GM21825 (cell line): ENCODE data around the gene HIVEP3.

Experiments used
- ATAC-seq: cut with Tn5 transposase; IDR thresholded peaks from one replicate; pipeline ENCODE4 v1.9.1; 2021; ENCODE audit warnings: mild to moderate bottlenecking, moderate library complexity; ENCODE audit not compliant: unreplicated experiment

HIVEP3 gene

DNA sequence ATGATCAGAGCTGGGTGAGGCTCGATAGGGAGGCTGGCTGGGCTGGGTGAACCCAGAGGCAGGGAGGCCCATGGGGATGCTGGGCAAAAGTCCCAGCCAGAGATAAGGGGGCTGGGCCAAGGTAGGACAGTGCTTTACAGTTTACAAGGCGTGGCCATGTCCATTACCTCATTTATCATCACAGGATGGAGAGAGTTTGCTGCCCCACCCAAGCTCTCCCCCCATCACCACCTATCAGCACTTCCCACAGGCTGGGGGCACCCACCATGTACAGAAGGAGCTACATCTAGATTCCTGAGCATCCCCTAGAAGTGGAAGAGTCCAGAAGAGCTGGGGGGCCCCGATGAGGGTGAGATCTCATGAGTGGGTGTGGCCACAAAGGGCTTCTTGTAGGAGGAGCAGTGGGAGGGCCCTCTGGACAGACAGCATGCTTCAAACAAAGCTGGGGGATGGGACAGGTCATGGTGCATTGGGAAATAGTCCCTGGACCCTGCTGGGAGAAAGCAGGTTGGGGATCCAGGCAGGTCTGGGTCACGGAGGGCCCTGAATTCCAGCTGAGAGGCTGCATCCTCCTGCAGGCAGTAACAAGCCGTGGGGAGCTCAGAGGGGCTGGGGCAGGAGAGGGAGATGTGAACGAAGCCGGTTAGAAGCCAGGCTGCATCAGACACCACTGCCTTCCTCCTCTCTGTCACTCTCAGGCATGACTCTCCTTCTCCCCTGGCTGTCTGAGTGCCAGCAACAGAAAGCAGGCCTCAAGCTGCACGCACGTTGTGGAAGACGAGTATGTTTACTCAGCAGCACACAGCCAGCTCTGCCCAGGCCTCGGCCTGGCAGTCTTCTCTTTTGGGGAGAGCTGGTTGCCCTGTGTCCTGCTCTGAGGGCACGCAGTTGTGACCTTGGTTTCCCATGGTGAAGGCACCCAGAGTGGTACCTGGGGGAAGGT is 202.3 kb downstream of the HIVEP3 start:
- no peak for ATAC-seq

DNA sequence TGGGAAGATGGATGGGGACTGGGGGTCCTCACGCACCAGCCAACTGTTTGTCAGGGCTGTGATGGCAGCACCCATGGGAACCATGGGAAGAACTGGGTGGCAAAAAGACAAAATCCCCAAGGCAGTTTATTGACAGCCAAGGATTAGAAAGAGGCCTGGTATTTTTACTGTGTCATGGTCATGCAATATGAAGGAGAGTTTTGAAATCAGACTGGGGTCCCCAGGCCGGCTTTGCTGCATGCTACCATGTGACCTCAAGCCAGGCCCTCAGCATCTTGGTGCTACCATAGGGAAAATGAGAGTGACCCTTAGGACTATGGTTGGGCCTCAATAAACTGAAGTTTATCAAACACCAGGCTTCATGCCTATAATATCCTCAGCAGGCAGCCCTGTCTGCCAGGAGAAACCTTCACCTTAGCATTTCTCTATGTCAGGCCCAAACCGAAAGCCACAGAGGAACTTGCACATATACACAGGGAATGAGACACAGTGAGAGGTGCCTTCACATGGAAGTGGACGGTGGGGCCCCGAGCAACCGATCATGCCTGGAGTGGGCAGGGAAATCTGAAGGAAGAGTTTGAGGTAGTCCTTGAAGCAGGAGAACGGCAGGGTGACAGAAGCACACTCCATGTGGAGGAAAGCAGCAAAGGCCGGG is 203.2 kb downstream of the HIVEP3 start:
- no peak for ATAC-seq

DNA sequence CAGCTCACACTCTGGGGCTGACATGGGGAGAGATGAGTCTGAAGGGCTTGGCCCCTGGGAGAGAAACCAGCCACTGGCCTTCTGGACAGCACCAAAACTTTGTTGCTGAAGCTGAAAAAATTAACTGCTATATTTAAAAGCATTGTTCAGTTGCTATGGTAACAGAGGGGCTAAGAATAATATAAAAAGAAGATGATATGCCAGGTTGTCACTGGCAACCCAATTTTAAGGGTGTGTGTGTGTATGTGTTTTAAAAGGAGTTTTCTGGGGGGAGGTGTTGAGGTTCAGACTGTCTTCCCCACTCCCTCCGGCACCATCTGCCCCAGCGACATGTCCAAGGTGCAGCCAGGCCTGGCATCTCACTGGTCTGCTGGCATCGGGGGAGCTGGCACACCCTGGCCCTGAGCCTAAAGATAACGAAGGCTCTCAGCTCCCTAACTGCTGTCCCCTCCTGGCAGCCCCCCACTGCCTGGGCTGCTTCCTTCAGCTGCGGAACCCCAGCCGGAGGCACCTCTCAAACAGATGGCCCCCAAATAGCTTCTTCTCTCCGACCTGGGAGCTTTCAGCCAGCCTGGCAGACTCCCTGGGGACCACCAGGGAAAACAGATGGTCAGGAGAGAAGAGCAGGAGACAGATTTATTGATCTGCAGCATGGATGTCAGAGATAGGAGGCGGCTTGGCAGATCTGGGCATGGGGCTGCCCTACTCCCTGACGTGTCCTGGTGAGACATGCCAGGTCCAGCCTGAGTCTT is 203.9 kb downstream of the HIVEP3 start:
- ATAC-seq: no peak

DNA sequence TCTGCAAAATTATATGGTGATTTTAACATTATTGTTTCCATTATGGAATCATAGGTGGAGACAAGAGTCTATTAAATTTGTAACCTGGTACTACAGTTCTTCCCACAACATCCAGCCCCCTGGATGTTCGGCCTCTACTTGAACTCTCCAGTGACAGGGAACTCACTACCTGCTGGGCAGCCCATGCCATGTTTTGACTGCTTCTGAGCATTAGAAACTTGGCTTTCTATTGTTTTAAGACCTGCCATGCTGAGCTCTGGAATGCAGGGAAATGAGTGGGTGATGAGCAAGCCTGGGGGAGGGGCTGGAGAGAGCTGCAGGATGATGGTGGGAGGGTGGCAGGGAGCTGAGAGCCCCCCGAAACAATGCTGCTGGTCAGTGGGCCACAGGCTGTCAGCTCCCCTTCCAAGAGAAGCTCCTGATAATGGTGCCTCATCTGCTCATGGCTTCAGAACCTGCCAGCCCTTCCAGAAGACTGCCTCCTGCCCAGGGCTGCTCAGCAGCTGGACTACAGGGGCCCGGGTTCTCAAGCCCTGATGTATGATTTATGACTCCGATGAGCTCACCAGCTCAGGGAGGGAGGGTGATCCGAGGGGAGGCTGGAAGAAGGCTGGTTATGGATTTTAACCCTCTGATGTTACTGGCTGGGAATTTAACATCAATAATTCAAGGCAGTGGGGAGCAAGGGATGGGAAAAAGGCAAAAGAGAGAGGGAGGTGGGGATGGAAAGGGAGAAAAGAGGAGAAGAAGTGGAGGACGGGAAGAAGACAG is 205.0 kb downstream of the HIVEP3 start:
- ATAC-seq: no peak

DNA sequence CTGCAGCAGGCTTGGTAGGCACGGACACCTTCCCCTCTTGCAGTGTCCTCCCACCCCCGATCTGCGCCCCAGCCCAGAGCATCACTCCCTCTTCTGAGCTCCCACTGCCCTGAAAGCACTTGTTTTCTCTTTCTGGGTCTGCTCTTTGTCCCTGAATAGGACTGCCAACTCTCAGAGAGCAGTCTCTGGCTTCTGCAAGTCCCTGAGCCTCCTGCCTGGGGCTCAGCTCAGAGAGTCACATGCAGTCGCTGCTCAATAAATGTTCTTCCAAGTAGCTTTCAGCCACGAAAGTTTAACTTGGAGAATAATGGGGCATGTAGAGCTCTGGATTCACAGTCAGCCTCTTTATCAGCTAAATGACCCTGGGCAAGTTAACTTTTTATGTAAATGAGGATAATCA is 205.6 kb downstream of the HIVEP3 start:
- ATAC-seq: no peak

DNA sequence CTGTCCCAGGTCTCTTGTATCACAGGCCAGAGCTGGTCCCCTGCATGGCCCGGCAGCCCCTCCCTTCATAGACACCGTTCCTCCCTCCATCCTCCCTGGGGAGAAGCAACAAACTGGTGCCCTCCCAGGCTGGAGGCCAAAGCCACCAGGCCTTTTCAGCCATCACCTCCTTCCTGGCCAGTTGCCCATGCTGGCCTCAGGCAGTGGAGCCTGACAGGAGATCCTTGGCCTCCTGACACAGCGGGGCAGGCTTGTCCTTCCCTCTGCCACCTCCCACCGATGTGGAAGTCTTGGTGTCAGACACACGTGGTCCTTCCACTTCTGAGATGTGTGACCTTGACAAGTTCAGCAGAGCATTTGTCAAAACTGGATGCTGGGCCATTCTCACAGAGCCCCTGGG is 206.0 kb downstream of the HIVEP3 start:
- ATAC-seq: no peak

DNA sequence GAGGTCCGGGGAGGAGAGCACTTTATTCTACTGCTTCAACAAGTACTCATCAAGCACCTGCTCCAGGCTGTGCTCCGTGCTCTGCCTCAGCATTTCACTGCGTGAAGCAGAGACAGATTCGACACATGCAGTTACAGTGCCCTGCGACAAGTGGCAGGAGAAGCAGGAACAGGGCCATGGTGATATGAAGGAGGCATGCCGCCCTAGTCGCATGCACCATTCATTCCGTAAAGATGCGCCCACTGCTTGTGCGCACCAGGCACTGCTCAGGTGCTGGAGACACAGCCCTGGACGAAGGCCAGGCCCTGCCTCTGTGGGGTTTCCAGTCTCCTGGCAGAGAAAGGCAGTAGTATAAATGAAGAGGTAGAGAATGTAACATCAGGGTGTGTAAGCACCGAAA is 206.6 kb downstream of the HIVEP3 start:
- ATAC-seq: no peak

DNA sequence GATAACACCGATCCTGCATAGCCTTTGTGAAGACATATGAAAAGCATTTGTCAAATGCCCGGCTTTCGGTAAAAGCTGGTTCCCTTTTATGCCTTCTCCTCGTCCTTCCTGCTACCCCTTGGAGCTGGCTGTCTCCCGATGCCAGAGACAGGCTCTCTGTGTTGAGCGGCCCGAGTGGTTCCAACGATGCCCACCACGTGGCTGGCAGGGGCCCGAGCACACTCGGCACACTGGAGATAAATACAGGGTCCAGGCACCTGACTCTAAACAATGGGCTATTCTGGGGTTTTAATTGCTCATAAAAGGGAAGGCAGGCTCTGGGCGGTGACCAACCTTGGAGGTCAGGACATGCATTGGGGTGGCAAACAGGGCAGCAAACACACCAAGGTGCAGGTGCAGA is 207.1 kb downstream of the HIVEP3 start:
- no peak for ATAC-seq

DNA sequence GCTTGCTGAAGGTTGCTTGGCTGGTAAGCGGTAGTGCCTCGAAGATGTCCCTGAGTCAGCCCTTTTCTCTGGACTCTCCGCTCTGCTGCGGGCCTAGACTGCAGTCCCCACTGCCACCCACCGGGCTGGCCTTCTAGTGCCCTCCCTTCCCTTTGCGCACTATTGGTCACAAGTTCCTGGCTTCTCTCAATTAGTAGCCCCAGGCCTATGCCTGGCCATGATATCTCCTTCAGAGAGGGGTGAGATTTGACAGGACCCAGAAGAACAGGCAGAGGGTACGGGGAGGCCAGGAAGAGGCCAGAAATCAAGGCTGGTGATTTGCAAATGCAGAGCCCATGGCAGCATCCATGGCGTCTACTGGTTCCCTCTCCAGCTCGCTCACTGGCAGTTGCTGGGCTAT is 207.7 kb downstream of the HIVEP3 start:
- no peak for ATAC-seq

DNA sequence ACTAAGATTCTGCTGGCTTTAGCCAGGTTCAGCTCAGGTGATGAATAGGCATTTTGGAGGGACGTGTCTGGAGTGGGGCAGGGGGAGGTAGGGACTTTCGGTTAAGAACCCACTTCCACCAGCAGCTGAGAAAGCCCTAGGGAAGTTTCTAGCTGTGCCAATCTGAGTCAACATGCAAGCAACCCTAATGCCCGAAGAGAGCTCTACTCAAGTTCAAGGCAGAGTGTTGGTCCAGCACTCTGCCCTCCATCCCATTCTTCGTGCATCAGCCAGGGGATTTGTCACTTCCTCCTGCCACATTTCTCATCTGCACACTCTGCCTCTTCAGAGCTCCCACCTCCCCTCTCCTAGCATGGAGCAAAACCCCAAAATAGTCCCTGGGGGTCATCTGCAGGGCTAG is 208.8 kb downstream of the HIVEP3 start:
- ATAC-seq: no peak

DNA sequence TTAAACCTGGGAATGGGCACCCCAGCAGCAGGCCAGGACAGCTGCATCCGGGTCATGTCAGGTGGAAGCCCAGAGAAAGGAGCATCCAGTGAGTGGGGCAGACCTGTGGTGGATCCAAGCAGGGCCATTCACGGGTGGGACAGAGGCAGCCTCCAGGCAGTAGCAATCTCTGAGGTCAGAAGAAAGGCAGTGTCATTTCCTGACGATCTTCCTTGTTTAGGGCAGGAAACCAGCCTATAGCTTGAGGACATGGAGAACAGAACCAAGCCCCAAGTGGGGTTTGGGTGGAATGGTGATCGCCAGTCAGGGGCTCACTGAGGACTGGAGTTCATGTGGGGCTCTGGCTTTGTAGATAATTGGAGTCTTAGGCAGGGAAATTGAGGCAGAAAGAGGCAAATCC is 209.4 kb downstream of the HIVEP3 start:
- no peak for ATAC-seq

DNA sequence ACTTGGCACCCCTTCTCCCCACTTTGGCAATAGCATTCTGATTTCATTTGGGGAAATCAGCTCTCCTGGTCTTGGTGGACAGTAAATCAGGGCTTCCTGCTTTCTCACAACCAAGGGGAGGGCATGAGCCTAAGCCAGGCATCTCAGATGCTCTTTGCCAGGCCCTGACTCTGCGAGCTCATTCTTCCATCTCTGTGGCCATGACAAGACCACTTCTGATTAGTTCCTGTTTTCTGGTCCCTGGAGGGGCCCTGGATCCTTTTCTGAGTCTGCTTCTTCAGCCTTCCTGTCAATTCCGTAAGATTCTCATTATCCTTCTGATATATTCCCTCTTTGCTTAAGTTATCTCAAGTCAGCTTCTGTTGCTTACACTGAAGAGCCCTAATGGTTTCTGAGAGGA is 210.4 kb downstream of the HIVEP3 start:
- ATAC-seq: no peak

DNA sequence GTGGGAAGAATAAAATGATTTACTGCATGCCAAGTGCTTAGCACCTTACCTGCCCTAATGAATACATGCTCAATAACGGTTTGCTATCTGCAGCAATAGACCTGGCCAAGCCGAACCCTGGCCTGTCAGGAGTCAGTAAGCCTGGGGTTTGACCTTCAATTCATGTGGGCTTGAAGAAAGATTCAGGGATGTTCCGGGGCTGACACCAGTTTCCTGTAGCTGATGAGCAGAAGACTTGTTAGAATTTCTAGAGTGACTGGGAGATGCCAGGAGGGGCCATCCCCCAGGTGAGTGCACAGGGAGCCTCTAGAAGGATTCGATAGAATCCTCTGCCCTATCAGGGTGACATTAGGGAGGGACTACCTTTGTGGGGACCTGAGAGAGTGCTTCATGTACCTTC is 210.9 kb downstream of the HIVEP3 start:
- no peak for ATAC-seq

DNA sequence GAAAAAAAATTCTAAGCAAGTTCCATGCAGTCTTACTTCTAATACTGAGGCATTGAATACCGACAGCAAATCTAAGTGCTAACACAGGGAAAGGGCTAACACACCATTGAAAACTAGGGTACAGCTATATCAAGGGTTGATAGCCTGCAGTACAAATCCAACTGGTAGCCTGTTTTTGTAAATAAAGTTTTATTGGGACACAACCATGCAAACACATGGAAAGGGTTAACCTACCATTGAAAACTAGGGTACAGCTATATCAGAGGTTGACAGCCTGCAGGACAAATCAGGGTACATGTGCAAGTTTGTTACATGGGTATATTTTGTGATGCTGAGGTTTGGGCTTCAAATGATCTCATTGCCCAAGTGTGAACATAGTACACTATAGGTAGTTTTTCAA is 212.9 kb downstream of the HIVEP3 start:
- ATAC-seq: no peak

DNA sequence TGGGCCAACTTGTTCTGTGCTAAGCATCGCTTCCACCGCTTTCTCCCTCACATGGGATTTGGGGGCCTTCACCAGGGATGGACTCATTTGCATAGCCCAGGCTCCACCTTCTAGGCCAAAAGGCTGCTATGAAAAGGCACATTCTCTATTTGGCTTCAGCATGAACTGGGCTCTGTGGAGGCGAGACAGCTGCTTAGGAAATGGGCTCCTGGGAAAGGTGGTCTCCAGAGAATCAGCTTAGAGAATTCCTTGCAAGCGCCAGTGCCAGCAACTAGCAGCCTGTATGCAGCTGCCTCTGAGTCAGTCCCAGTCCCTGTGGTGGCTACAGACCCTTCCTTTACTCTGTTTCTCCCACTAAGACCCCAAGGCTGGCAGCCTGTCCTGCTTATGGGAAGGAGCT is 214.5 kb downstream of the HIVEP3 start:
- ATAC-seq: no peak

DNA sequence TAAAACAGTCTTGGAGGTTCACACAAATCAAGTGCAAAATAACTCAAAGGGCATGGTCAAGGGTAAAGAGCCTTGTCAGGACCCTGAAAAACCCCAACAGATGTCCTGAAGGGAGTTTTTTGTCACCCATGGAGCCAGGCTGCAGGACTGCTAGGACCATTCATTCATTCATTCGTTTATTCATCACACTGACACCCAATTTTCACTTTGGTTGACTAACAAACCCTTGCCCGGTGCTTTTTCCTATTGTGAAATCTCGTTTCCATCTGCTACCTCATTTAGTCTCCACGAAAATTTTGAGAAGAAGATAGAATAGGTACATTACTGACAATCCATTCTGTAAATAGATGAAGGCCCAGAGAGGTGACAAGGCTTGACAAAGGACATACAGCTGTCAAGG is 216.0 kb downstream of the HIVEP3 start:
- no peak for ATAC-seq

DNA sequence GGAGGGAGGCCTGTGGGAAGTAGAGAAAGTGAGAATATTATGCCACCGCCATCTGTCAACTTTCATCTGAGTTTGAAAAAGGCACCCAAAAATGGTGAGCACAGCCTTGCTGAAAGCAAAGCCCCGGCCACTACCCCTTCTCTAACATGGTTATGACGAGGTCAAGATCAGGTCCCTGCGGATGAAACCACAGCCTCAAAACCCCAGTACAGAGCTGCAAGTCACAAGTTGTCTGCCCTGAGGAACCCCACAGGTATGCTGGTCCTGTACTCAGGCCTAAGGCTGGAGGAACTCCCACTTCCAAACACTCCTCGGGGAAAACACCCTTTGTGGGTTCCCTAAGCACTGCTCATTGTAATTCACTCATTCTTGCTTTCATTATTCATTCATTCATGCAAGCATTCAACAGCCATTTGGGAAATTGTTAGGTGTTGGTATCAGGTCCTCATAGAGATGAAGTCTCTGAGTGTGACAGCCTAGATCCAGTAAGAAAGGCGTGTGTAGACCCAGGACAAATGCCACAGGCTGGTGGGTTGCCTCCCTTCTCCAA is 217.7 kb downstream of the HIVEP3 start:
- ATAC-seq: no peak

DNA sequence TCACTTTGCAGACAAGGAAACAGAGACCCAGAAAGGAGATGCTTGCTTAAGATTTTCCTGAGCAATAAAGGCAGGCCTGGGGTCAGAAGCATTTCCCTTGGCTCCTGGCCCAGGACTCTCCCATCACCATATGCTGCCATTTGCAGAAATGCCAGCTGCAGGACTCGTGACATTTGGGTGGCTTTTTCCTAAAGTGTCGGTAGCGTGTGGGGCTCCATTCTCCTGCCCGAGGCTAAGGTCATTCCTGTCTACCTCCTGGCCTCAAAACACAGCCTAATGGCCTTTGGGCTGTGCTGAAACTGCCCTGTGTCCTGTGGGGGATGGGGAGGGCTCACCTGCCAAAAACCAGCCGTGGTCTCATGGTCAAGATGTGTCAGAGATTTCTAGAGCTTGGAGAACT is 218.1 kb downstream of the HIVEP3 start:
- no peak for ATAC-seq

DNA sequence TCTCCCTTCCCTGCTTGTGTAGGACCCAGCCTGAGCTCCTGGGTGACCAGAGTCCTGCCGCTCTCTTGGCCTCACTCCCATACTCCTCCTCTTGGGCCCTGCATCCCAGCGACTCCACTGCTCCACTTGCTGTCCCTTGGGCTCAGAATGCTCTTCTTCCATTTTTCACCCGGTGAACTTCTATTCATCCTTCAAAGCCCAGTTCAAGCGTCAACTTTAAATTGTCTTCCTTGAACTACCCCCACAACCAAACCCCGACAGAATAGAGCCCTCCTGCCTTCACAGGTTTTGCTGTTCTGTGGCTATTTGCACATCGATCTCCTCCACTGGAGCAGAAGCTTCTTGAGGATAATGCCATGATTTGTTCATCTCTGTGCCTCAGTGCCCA is 218.9 kb downstream of the HIVEP3 start:
- no peak for ATAC-seq

DNA sequence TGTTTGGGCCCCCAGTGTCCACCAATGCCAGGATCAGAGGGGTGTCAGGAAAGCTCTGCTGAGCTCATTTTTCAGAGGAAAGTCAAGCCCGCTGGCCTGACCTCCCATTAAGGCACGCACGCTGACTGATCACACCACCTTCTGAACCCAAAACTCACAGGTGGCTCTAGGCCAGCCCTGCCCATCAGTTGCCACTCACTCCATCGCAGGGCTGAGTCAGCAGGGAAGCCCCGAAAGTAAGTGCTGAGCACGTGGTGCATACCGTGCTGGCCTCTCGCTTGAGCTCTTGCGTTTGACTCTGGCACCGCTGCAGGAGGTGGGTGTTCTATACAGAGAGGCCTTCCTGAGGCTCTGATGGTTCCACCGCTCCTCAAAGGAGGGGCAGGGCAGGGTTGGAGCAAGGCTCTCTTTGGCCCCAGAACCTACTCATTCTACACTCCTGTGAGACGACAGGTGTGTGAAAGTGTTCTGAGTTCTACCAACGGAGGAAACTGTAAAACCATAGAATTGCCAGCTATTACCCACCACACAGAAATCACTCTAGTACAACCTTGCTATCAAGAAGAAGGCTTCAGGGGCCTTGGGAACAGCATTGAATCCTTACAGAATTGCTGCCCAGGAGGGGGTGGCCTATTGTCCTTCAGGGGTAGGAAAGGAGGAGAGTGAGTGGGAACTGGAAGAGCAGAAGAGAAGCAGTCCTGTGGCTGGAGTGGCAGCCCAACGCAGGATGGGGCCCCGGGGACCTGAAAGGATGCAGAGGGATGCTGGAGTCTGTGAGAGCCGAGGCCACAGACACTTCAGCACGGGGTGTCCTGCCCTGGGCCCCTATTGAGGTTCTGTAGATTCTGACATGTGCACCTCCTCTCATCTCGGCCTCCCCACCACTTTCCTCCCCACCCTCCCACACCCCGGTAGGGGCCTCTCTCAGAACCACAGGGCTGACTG is 219.5 kb downstream of the HIVEP3 start:
- ATAC-seq: peak; percentile 76
